DMS114 treated with DMSO at 0.1 percent for 48 hours (cell line): ENCODE measurements around the gene AARSD1.
"Not testable (repeated sequence)": the region's sequence is repeated elsewhere in the genome, so short reads cannot be mapped to it uniquely, and the experiment has no call there.

Experiments
- DNase-seq: peaks from one replicate; lab custom pipeline; 2025; ENCODE audit not compliant: unreplicated experiment; lab: John Stamatoyannopoulos, UW

The AARSD1 gene, protein sequence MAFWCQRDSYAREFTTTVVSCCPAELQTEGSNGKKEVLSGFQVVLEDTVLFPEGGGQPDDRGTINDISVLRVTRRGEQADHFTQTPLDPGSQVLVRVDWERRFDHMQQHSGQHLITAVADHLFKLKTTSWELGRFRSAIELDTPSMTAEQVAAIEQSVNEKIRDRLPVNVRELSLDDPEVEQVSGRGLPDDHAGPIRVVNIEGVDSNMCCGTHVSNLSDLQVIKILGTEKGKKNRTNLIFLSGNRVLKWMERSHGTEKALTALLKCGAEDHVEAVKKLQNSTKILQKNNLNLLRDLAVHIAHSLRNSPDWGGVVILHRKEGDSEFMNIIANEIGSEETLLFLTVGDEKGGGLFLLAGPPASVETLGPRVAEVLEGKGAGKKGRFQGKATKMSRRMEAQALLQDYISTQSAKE

GRCh38 chr17:42964161-42964932 lies at the start of gene AARSD1:
AARSD1 (minus strand) TSS chr17:42964454; CDS start chr17:42964440, 14 bp downstream.
- peak; percentile 89 for DNase-seq

- no peak for DNase-seq
These were observed 49.0 kb upstream of the AARSD1 start for GRCh38 chr17:43013296-43013695.

DNA sequence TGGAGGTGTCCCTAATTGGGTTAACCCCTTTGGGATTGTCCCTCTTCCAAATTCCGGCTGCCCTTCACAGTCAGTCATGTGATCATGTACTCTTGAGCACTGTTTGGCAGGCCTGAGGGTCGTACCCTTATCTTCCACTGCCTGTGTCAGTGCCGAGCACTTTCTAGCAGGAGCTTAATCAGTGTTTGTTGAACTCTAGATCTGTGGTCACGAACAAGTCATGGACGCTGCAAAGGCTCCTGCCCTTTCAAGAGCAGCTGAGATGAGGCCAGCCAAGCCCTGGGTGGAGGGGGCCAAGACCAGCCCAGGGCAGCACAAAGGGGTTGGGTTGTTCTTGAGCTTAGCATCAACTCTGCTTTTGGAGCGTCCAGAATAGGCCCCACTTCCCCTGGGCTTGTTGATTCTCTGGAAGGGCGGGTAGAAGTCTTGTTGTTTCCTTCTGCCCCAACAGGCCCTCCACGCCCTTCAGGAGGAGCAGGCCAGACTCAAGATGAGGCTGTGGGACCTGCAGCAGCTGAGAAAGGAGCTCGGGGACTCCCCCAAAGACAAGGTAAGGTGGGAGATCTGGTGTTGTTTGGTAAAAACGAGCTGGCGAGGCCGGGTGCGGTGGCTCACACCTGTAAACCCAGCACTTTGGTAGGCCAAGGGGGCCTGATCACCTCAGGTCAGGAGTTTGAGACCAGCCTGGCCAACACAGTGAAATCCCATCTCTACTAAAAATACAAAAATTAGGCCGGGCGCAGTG lies 47.6 kb upstream of the AARSD1 start:
- no peak for DNase-seq

GRCh38 chr17:43010667-43011308 lies 46.5 kb upstream of the AARSD1 start:
- DNase-seq = no peak

DNA sequence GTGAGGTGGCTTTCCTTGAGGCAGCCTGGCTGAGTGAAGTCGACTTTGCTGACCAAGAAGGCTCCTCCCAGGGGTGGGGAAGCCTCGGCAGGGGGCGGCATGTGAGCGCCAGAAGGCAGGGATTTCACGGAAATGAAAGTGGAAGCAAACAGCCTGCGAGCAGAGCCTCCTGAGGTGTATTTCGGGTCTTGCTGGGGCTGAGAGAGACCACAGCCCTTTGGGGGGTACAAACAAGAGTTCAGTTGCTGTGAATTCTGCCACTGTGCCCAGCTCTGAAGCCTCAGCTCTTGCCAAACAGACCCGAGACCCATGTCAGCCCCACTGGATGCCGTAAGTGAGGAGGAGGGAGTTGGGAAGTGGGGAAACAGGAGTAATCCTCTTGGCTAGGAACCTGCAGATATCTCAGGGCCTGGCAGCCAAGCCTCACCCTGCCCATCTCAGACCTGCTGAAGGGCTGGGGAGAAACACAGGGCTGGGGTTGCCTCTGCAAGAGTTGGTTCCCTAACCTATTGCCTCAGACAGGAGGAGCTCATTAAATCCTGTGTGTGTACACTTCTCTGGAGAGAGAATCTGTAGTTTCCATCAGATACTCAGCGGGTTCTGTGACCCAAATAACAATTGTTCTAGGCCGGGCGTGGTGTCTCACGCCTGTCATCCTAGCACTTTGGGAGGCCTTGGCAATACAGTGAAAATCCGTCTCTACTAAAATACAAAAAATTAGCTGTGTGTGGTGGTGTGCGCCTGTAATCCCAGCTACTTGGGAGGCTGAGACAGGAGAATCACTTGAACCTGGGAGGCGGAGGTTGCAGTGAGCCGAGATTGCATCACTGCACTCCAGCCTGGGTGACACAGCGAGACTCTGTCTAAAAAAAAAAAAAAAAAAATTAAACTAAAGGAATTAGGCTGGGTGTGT lies 42.6 kb upstream of the AARSD1 start, which contains the start of gene IFI35:
IFI35 (plus strand) TSS at position 146 of the 913 bp plus-strand sequence; CDS start at position 310, 164 bp downstream.
- peak; percentile 74 for DNase-seq

DNA sequence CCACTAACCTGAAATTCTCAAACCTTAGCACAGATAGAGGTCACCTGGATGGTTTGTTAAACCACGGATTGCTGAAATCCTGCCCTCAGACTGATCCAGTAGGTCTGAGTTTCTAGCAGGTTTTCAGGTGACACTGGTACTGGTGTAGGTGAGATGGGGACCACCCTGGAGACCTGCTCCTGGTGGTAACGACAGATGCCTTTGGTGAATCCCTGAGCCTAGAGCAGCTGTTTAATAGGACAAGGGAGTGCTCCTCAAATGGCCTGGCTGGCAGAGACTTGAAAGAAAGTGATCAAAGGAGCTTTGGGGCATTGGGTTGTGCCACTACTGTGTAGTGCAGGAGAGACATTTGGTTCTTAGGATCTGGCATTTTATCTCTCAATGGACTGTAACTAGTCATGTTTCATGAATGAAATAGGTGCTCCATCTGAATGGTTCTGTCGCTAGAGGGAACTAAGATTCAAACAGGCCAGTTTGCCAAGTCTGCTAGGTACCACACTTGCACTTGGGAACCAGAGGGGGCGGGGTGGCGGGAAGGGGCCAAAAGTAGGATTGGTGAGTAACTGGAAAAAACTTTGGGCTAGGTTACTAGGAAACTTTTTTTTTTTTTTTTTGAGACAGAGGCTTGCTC lies 39.4 kb upstream of the AARSD1 start:
- peak; percentile 19 for DNase-seq

GRCh38 chr17:43000894-43001293 lies 36.6 kb upstream of the AARSD1 start:
- DNase-seq = not testable (repeated sequence)

DNA sequence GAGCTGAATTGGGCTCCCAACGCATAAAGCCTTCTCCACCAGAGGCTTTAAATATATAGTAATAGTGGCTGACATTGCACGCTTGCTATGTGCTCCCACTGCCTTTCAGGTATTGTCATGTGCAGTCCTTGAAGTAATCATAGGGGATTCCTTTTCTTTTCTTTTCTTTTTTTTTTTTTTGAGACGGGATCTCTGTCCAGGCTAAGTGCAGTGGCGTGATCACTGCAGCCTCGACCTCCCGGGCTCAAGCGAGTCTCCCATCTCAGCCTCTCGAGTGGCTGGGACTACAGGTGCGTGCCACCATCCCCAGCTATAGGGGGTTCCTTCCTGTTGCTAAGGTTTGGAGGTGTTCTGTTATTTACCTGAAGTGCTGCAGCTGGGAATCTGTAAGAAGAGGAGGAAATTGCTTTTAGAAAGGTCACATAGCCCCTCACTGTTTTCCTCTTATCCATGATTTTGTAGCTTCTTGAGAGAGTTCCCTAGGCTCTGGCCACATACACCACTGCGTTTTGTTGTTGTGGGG lies 34.8 kb upstream of the AARSD1 start:
- no peak for DNase-seq

DNA sequence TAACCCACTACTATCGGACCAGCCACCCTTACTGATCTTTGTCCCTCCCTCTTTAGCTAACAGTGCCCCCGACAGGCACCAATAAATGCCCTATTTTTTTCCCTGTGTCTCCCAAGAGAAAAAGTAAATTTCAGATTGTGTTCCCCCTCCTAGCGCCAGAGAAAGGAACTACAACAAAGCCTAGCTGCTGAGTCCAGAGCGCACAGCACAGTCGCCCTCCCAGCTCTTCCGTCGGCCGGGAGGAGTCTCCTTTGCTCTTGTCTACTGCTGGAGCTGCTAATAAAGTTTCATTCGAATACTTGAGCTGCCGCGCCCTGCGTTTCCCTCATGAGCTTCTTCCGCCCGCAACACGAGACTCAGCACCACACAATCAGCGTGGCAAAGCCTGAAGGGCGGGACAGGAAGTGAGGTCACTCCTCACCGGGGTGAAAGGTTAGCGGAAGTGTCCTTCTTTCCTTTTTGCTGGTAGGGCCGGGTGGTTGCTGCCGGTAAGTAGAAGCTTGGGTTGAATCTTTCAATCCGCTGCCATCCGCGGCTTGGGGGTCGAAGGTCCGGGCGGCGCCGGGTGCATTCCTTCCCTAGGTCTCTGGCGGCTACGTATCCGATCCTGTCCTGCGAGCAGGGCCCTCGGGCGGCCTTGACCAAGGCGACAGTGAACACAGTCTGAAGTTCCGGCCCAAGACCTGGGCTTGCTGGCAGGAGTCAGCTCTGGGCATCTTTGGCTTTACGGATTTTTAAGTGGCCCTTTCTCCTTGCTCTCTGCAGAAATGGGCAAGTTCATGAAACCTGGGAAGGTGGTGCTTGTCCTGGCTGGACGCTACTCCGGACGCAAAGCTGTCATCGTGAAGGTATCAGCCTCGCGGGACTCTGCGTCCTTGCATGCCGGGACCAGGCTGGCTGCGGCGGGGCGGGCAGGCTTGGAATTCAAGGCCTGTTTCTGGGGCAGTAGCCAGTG lies 34.0 kb upstream of the AARSD1 start, which contains the start of gene RPL27:
RPL27 (plus strand) TSS at position 436 of the 955 bp plus-strand sequence; CDS start at position 768, 332 bp downstream.
- DNase-seq = peak; percentile 99

- no peak for DNase-seq
These were observed 33.2 kb upstream of the AARSD1 start for GRCh38 chr17:42997390-42997983.

GRCh38 chr17:42993913-42994312 lies 29.7 kb upstream of the AARSD1 start:
- not testable (repeated sequence) for DNase-seq

- no peak for DNase-seq
These were observed 28.6 kb upstream of the AARSD1 start for GRCh38 chr17:42992872-42993271.

GRCh38 chr17:42991471-42991870 lies 27.2 kb upstream of the AARSD1 start:
- no peak for DNase-seq

GRCh38 chr17:42989726-42990652 lies 25.7 kb upstream of the AARSD1 start:
- no peak for DNase-seq

- no peak for DNase-seq
These were observed 24.9 kb upstream of the AARSD1 start for GRCh38 chr17:42989141-42989540.

DNA sequence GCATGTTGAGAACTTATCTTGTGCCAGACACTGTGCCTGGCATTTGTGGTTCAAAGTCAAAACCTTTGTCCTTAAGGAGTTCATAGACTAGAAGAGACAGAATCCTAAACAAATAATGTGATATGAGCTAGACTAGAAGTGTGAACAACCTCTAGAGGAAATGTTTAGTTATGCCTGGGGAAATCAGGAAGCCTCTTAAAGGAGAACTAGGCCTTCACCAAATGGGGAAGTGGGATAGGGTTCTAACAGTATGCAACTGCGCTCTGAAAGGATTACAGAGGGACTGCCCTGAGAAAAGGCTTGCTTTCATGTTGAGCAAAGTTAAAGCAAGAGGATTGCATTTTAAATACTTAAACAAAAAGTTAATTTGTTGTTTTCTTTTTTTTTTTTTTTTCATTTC lies 21.0 kb upstream of the AARSD1 start:
- no peak for DNase-seq
